Measurements from ENCODE around the gene ASB10.
A peak's percentile ranks its signal among the peaks of the same experiment; 100 is the strongest.

ASB10 gene

DNA sequence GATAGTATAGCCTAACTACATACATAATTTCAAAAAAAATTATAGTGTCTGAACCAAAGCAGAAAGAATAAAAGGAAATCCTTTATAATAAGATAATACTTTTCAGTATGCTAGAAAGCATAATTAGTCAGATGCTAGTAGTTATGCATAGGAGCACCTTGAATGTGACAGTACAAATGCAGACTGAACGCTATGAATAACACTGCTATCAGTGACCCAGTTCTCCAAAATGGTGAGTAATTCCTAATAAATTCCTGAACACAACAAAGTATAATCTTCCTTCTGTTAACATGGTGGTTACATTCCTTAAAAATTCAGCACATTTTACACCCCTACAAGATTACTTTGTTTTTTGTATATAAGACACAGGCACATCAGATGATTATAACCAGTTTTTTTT, 44.0 kb upstream of the ASB10 start:
- Histone ChIP-seq H3K27me3 (ENCODE audit: insufficient read depth, insufficient read length) (no peaks in the 10 kb centered on the region), H3K9ac (ENCODE audit: insufficient read length, low read depth) (no peak overlapping the region), H3K36me3 (ENCODE audit: insufficient read depth, insufficient read length, low read length) (peaks cover 27% of the 10 kb centered on the region), H3K4me3 (ENCODE audit: insufficient read length, low read depth) (no peak overlapping the region), H3K9me3 (ENCODE audit: insufficient read depth, low read length) (no peaks in the 10 kb centered on the region), H3K4me1 (ENCODE audit: insufficient read depth, insufficient read length) (no peaks in the 10 kb centered on the region)
- TF ChIP-seq ZNF274 (IDR thresholded peaks at IDR 0.05; ENCODE audit: low read depth, low read length) (no peak), YY1 (IDR thresholded peaks at IDR 0.05; ENCODE audit: insufficient read depth, insufficient read length) (no peak), SUZ12 (IDR thresholded peaks at IDR 0.05; ENCODE audit: extremely low read depth, insufficient read depth, insufficient read length) (no peak)
- DNase-seq (ENCODE audit: low read depth, low spot score) = no peak

GRCh38 chr7:151229249-151229648, 42.2 kb upstream of the ASB10 start:
- Histone ChIP-seq H3K9ac (ENCODE audit: insufficient read length, low read depth) (no peak overlapping the region), H3K36me3 (ENCODE audit: insufficient read depth, insufficient read length, low read length) (peaks cover 27% of the 10 kb centered on the region), H3K4me1 (ENCODE audit: insufficient read depth, insufficient read length) (no peaks in the 10 kb centered on the region), H3K27me3 (ENCODE audit: insufficient read depth, insufficient read length) (no peaks in the 10 kb centered on the region), H3K9me3 (ENCODE audit: insufficient read depth, low read length) (no peaks in the 10 kb centered on the region), H3K4me3 (ENCODE audit: insufficient read length, low read depth) (no peak overlapping the region)
- TF ChIP-seq ZNF274 (IDR thresholded peaks at IDR 0.05; ENCODE audit: low read depth, low read length) = no peak
- TF ChIP-seq SUZ12 (IDR thresholded peaks at IDR 0.05; ENCODE audit: extremely low read depth, insufficient read depth, insufficient read length) = no peak
- no peak for TF ChIP-seq YY1 (IDR thresholded peaks at IDR 0.05; ENCODE audit: insufficient read depth, insufficient read length)
- no peak for DNase-seq (ENCODE audit: low read depth, low spot score)

- Histone ChIP-seq H3K4me3 (ENCODE audit: insufficient read length, low read depth) (peak overlapping the region; percentile 59), H3K4me1 (ENCODE audit: insufficient read depth, insufficient read length) (no peaks in the 10 kb centered on the region), H3K36me3 (ENCODE audit: insufficient read depth, insufficient read length, low read length) (peaks cover 30% of the 10 kb centered on the region), H3K27me3 (ENCODE audit: insufficient read depth, insufficient read length) (no peaks in the 10 kb centered on the region), H3K9me3 (ENCODE audit: insufficient read depth, low read length) (no peaks in the 10 kb centered on the region), H3K9ac (ENCODE audit: insufficient read length, low read depth) (peak overlapping the region; percentile 74)
- DNase-seq (ENCODE audit: low read depth, low spot score) = no peak
- TF ChIP-seq YY1 (IDR thresholded peaks at IDR 0.05; ENCODE audit: insufficient read depth, insufficient read length) (no peak), ZNF274 (IDR thresholded peaks at IDR 0.05; ENCODE audit: low read depth, low read length) (no peak), SUZ12 (IDR thresholded peaks at IDR 0.05; ENCODE audit: extremely low read depth, insufficient read depth, insufficient read length) (no peak)
Observed at GRCh38 chr7:151228024-151228866, 41.2 kb upstream of the ASB10 start.

- peak; percentile 98 for DNase-seq (ENCODE audit: low read depth, low spot score)
- no peak for TF ChIP-seq SUZ12 (IDR thresholded peaks at IDR 0.05; ENCODE audit: extremely low read depth, insufficient read depth, insufficient read length)
- TF ChIP-seq YY1 (IDR thresholded peaks at IDR 0.05; ENCODE audit: insufficient read depth, insufficient read length) = peak; percentile 6
- no peaks in the 10 kb centered on the region for H3K27me3 ChIP-seq (ENCODE audit: insufficient read depth, insufficient read length)
Observed at GRCh38 chr7:151226875-151227782, 40.1 kb upstream of the ASB10 start, which contains the start of gene ABCF2. ABCF2 (minus strand) TSS chr7:151227205; CDS start chr7:151226458, 747 bp downstream.

GRCh38 chr7:151226560-151226874, 39.5 kb upstream of the ASB10 start:
- TF ChIP-seq SUZ12 (IDR thresholded peaks at IDR 0.05; ENCODE audit: extremely low read depth, insufficient read depth, insufficient read length) = no peak
- no peaks in the 10 kb centered on the region for H3K9me3 ChIP-seq (ENCODE audit: insufficient read depth, low read length)

More at GRCh38 chr7:151226875-151227782, 40.1 kb upstream of the ASB10 start, which contains the start of gene ABCF2:
- Histone ChIP-seq H3K36me3 (ENCODE audit: insufficient read depth, insufficient read length, low read length) (peaks cover 42% of the 10 kb centered on the region), H3K9ac (ENCODE audit: insufficient read length, low read depth) (peak within 1 kb of the TSS; percentile 88), H3K9me3 (ENCODE audit: insufficient read depth, low read length) (no peaks in the 10 kb centered on the region), H3K4me3 (ENCODE audit: insufficient read length, low read depth) (peak within 1 kb of the TSS; percentile 83), H3K4me1 (ENCODE audit: insufficient read depth, insufficient read length) (no peaks in the 10 kb centered on the region)

GRCh38 chr7:151225948-151226510, 39.0 kb upstream of the ASB10 start:
- Histone ChIP-seq H3K27me3 (ENCODE audit: insufficient read depth, insufficient read length) (no peaks in the 10 kb centered on the region), H3K4me1 (ENCODE audit: insufficient read depth, insufficient read length) (no peaks in the 10 kb centered on the region), H3K36me3 (ENCODE audit: insufficient read depth, insufficient read length, low read length) (peaks cover 49% of the 10 kb centered on the region), H3K9ac (ENCODE audit: insufficient read length, low read depth) (peak overlapping the region; percentile 88), H3K4me3 (ENCODE audit: insufficient read length, low read depth) (peak overlapping the region; percentile 83), H3K9me3 (ENCODE audit: insufficient read depth, low read length) (no peaks in the 10 kb centered on the region)
- no peak for DNase-seq (ENCODE audit: low read depth, low spot score)
- no peak for TF ChIP-seq SUZ12 (IDR thresholded peaks at IDR 0.05; ENCODE audit: extremely low read depth, insufficient read depth, insufficient read length)
- TF ChIP-seq YY1 (IDR thresholded peaks at IDR 0.05; ENCODE audit: insufficient read depth, insufficient read length) = no peak
- TF ChIP-seq ZNF274 (IDR thresholded peaks at IDR 0.05; ENCODE audit: low read depth, low read length) = no peak

More at GRCh38 chr7:151226560-151226874, 39.5 kb upstream of the ASB10 start:
- H3K27me3 ChIP-seq (ENCODE audit: insufficient read depth, insufficient read length) = no peaks in the 10 kb centered on the region
- peak overlapping the region; percentile 83 for H3K4me3 ChIP-seq (ENCODE audit: insufficient read length, low read depth)
- no peak for DNase-seq (ENCODE audit: low read depth, low spot score)
- peak overlapping the region; percentile 88 for H3K9ac ChIP-seq (ENCODE audit: insufficient read length, low read depth)
- H3K4me1 ChIP-seq (ENCODE audit: insufficient read depth, insufficient read length) = no peaks in the 10 kb centered on the region
- H3K36me3 ChIP-seq (ENCODE audit: insufficient read depth, insufficient read length, low read length) = peaks cover 47% of the 10 kb centered on the region

All from NT2/D1 (cell line).